ENCODE data around the gene CACNA1I. TPM values are rescaled to one million over a fixed set of nuclear protein-coding genes. Genes with fewer than 3 reads are reported as not detected.

CACNA1I gene
- total RNA-seq, 2 donors from 2014 or later: 0.69 to 1.0 TPM

- H3K4me1 ChIP-seq: no peaks in the 10 kb centered on the region
- no peak overlapping the region for H3K9ac ChIP-seq (ENCODE audit: low read depth in 2 of 2, low read length in 2 of 2)
- no peak overlapping the region for H3K27ac ChIP-seq
- TF ChIP-seq CTCF (IDR thresholded peaks at IDR 0.05): no peak
- DNase-seq: no peak
- H3K36me3 ChIP-seq: no peaks in the 10 kb centered on the region
- intact Hi-C loops (cut with DNase I): no loop called here
- H3K9me3 ChIP-seq: no peaks in the 10 kb centered on the region
- H3K4me3 ChIP-seq: no peak overlapping the region
- H3K27me3 ChIP-seq: no peaks in the 10 kb centered on the region
These were observed 152.9 kb downstream of the CACNA1I start for GRCh38 chr22:39723463-39723862.

- Histone ChIP-seq H3K4me3 (no peak overlapping the region), H3K27ac (no peak overlapping the region), H3K9me3 (no peaks in the 10 kb centered on the region), H3K4me1 (no peaks in the 10 kb centered on the region), H3K36me3 (no peaks in the 10 kb centered on the region), H3K27me3 (no peaks in the 10 kb centered on the region), H3K9ac (ENCODE audit: low read depth in 2 of 2, low read length in 2 of 2) (no peak overlapping the region)
- intact Hi-C loops (cut with DNase I): no loop called here
- no peak for TF ChIP-seq CTCF (IDR thresholded peaks at IDR 0.05)
- DNase-seq: no peak
These were observed 153.4 kb downstream of the CACNA1I start for GRCh38 chr22:39723899-39724351.

- no peaks in the 10 kb centered on the region for H3K9me3 ChIP-seq
These were observed 153.8 kb downstream of the CACNA1I start for GRCh38 chr22:39724390-39724789.

GRCh38 chr22:39724857-39725256 is 154.3 kb downstream of the CACNA1I start:
- no peak overlapping the region for H3K9ac ChIP-seq (ENCODE audit: low read depth in 2 of 2, low read length in 2 of 2)
- H3K9me3 ChIP-seq: no peaks in the 10 kb centered on the region
- no peak overlapping the region for H3K4me3 ChIP-seq
- no peak for TF ChIP-seq CTCF (IDR thresholded peaks at IDR 0.05)
- no peaks in the 10 kb centered on the region for H3K27me3 ChIP-seq
- no peaks in the 10 kb centered on the region for H3K36me3 ChIP-seq
- H3K27ac ChIP-seq: no peak overlapping the region
- no peaks in the 10 kb centered on the region for H3K4me1 ChIP-seq
- intact Hi-C loops (cut with DNase I): no loop called here
- no peak for DNase-seq

More at GRCh38 chr22:39724390-39724789, 153.8 kb downstream of the CACNA1I start:
- Histone ChIP-seq H3K27ac (no peak overlapping the region), H3K27me3 (no peaks in the 10 kb centered on the region), H3K4me3 (no peak overlapping the region), H3K4me1 (no peaks in the 10 kb centered on the region), H3K36me3 (no peaks in the 10 kb centered on the region), H3K9ac (ENCODE audit: low read depth in 2 of 2, low read length in 2 of 2) (no peak overlapping the region)
- no peak for TF ChIP-seq CTCF (IDR thresholded peaks at IDR 0.05)
- intact Hi-C loops (cut with DNase I): no loop called here
- no peak for DNase-seq

GRCh38 chr22:39725351-39726035 is 154.9 kb downstream of the CACNA1I start:
- Histone ChIP-seq H3K9ac (ENCODE audit: low read depth in 2 of 2, low read length in 2 of 2) (no peak overlapping the region), H3K27me3 (no peaks in the 10 kb centered on the region), H3K36me3 (no peaks in the 10 kb centered on the region), H3K27ac (no peak overlapping the region), H3K4me3 (no peak overlapping the region), H3K9me3 (no peaks in the 10 kb centered on the region), H3K4me1 (no peaks in the 10 kb centered on the region)
- DNase-seq: no peak
- TF ChIP-seq CTCF (IDR thresholded peaks at IDR 0.05): no peak
- intact Hi-C loops (cut with DNase I): no loop called here
